Bronchus fibroblast of lung (primary cell): ENCODE measurements around the gene TLE1. TPM values are rescaled to one million over a fixed set of nuclear protein-coding genes. Genes with fewer than 3 reads are reported as not detected.

ENCODE experiments used
- total RNA-seq: library from RNA; depleted of rRNA; stranded (reverse); fragments of >200 nt; gene quantifications from 2 replicates; pipeline ENCODE4 v1.2.3, GENCODE V29; 2015

Gene TLE1
- 31.4 and 35.1 TPM in 2 replicates for total RNA-seq

DNA sequence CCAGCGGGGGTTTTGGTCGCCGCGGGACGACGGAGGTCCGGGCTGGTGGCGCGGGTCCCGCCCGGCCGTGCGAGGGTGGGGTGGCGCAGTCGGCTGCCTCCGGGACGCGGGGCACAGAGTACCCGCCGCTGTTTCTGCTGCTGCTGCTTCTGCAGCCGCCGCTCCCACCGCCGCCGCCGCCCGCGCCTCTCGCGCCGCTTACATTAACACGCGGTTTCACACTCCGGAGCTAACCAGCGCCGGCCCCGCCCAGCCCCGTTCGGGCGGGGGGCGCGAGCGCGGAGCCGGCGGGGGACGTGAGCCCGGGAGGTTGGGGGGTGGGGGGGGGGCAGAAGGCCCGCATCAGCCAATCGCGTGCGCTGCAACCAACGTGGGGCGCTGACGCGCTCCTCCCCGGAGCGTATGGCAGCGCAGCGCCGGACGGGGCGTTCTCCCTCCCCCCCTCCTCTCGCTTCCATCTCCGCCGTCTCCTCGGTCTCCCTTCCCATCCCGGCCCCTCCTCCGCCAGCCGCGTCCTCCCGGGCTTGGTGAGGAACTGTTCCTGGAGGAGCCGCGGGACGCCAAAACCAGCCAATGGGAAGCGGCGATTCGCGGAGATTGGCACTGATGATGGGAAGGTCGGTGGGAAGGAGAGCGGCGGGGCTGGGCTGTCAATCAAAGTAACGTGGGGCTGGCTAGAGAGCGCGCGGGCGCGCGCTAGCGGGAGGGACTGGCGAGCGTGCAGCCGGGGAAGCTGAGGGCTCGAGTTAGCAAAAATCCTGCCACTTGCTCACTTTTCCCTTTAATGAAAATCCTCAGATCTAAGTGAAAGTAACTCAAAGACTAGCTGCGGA, at the start of gene TLE1:
TLE1 (minus strand) TSS at position 205 of the 833 bp plus-strand sequence. CDS start 1,307 bp downstream, outside the sequence.

Other genes with a start within 250 kb of the TLE1 start
- gene SPATA31D4, start 238.9 kb upstream of the TLE1 start, total RNA-seq, result not detected in 2 replicates